22Rv1 (cell line): ENCODE results near the gene SAMD4A.

ENCODE experiments used
- H3K27ac ChIP-seq: fragments of 450-650 bp; 2 replicates; pipeline ENCODE4 v1.5.1; 2017
- CTCF ChIP-seq: fragments of 450-650 bp; IDR thresholded peaks from 2 replicates; pipeline ENCODE4 v1.5.1; 2017; ENCODE audit warnings: mild to moderate bottlenecking
- ZFX ChIP-seq: fragments of 450-650 bp; IDR thresholded peaks from 2 replicates; pipeline ENCODE4 v1.6.1; 2017; ENCODE audit warnings: antibody characterized with exemption, borderline replicate concordance

Gene SAMD4A

GRCh38 chr14:54774824-54775223 lies 207.9 kb downstream of the SAMD4A start:
- no peak overlapping the region for H3K27ac ChIP-seq
- no peak for TF ChIP-seq CTCF

- no peak overlapping the region for H3K27ac ChIP-seq
Measured at GRCh38 chr14:54775486-54776140, 208.7 kb downstream of the SAMD4A start.

GRCh38 chr14:54776361-54777001 lies 209.6 kb downstream of the SAMD4A start:
- H3K27ac ChIP-seq = no peak overlapping the region

More at GRCh38 chr14:54775486-54776140, 208.7 kb downstream of the SAMD4A start:
- TF ChIP-seq ZFX (no peak), CTCF (no peak)

GRCh38 chr14:54777395-54777794 lies 210.5 kb downstream of the SAMD4A start:
- no peak for TF ChIP-seq CTCF
- no peak for TF ChIP-seq ZFX
- no peak overlapping the region for H3K27ac ChIP-seq

More at GRCh38 chr14:54776361-54777001, 209.6 kb downstream of the SAMD4A start:
- TF ChIP-seq ZFX (no peak), CTCF (no peak)

- TF ChIP-seq CTCF = no peak
- TF ChIP-seq ZFX = no peak
- H3K27ac ChIP-seq = no peak overlapping the region
Measured at GRCh38 chr14:54778618-54779345, 211.9 kb downstream of the SAMD4A start.

- TF ChIP-seq CTCF (no peak), ZFX (no peak)
- H3K27ac ChIP-seq = no peak overlapping the region
Measured at GRCh38 chr14:54781080-54781479, 214.2 kb downstream of the SAMD4A start.
